Gastroesophageal sphincter (tissue), 3 donors: ENCODE data around the gene ORAI1.

ENCODE experiments used
- POLR2AphosphoS5 ChIP-seq: sonication (generic); formaldehyde crosslinking; IDR thresholded peaks from one replicate; pipeline ENCODE4 v1.6.1; 2017; ENCODE audit warnings: antibody characterized with exemption
- TF ChIP-seq, protein P1 (sequence below), 4 experiments: fragments of 200-600 bp in 2 of 4; fragments of 450-650 bp in 2 of 4; sonication (generic) in 1 of 4; IDR thresholded peaks; one replicate each; pipeline ENCODE4 v1.5.1; 2017 to 2019; ENCODE audit warnings: antibody characterized with exemption in 4 of 4, mild to moderate bottlenecking in 2 of 4, moderate library complexity in 2 of 4

DNA sequence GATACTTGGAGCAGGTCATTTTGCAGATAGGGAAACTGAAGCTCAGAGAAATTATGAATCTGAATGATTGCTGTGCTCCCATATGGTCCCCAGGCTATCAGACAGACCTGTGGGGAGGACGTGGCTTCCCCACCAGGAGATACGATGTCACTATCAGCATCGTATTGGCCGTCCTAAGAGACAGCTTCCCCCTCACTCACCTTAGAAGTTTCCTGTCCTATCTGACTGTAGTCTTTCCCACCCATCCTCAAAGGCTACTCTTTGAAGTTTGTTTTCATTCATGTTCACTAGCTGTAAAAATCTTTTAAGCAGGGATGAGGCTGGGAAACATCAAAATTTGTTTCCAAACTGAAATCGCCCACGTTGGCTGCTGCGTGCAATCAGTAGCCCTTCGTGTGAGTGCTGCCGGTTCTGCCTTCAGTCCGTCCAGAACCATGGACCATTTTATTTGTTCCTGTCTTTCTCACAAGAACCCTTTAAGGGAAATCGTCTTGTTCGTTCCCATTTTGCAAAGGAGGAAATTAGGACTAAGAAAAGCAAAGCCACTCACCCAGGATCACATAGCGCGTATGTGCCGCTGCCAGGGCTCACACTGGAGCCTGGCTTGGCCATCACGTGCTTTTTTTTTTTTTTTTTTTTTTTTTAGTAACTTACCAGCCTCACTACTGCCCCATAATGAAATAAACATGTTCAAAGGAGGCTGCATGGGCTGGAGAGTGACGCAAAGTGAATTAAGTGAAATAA lies 44.5 kb upstream of the ORAI1 start:
- TF ChIP-seq, protein P1, sequence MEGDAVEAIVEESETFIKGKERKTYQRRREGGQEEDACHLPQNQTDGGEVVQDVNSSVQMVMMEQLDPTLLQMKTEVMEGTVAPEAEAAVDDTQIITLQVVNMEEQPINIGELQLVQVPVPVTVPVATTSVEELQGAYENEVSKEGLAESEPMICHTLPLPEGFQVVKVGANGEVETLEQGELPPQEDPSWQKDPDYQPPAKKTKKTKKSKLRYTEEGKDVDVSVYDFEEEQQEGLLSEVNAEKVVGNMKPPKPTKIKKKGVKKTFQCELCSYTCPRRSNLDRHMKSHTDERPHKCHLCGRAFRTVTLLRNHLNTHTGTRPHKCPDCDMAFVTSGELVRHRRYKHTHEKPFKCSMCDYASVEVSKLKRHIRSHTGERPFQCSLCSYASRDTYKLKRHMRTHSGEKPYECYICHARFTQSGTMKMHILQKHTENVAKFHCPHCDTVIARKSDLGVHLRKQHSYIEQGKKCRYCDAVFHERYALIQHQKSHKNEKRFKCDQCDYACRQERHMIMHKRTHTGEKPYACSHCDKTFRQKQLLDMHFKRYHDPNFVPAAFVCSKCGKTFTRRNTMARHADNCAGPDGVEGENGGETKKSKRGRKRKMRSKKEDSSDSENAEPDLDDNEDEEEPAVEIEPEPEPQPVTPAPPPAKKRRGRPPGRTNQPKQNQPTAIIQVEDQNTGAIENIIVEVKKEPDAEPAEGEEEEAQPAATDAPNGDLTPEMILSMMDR (IDR thresholded peaks at IDR 0.05): no peak
- peak; percentile 57 for TF ChIP-seq POLR2AphosphoS5
